ENCODE results near the gene FOXN1.
A peak's percentile ranks its signal among the peaks of the same experiment; 100 is the strongest.

The FOXN1 gene

GRCh38 chr17:28485049-28485448, 21.1 kb upstream of the FOXN1 start:
- no peak overlapping the region for H2BK5ac ChIP-seq (ENCODE audit: low read depth, low read length, poor library complexity)
- H2AK5ac ChIP-seq (ENCODE audit: low read length) = no peak overlapping the region
- peak overlapping the region; percentile 28 for H3K9ac ChIP-seq (ENCODE audit: low read length)
- H3K4me3 ChIP-seq (ENCODE audit: low read depth, low read length) = no peak overlapping the region
- H4K91ac ChIP-seq (ENCODE audit: low read depth, low read length) = no peak overlapping the region
- no peaks in the 10 kb centered on the region for H3K79me1 ChIP-seq (ENCODE audit: low read length)
- no peak overlapping the region for H2BK120ac ChIP-seq (ENCODE audit: insufficient read depth, low read length, poor library complexity)
- no peak overlapping the region for H3K27ac ChIP-seq (ENCODE audit: low read depth, low read length)
- H4K12ac ChIP-seq (ENCODE audit: low read depth, low read length) = no peak overlapping the region
- no peak overlapping the region for H4K8ac ChIP-seq (ENCODE audit: low read depth, low read length)
- no peak for DNase-seq
- H3K27me3 ChIP-seq (ENCODE audit: insufficient read depth, low read length) = no peaks in the 10 kb centered on the region
- H3K14ac ChIP-seq (ENCODE audit: low read length) = no peak overlapping the region
- H2AFZ ChIP-seq (ENCODE audit: insufficient read depth, low read length, poor library complexity) = no peak overlapping the region
- no CpG with 5 or more reads among the region's 3 CpGs for WGBS (ENCODE audit: extremely low coverage, insufficient coverage, insufficient read length)
- no peaks in the 10 kb centered on the region for H3K36me3 ChIP-seq (ENCODE audit: control insufficient read depth in 1 of 2, insufficient read depth in 2 of 2, low read length in 2 of 2)
- peaks cover 0 to 3% of the 10 kb centered on the region in 2 experiments for H3K4me1 ChIP-seq (ENCODE audit: control insufficient read depth in 1 of 2, insufficient read depth in 2 of 2, low read length in 2 of 2)
- no peak overlapping the region for H3K4ac ChIP-seq (ENCODE audit: low read depth, low read length)
- H3K9me3 ChIP-seq (ENCODE audit: insufficient read depth, low read depth, low read length) = no peaks in the 10 kb centered on the region
- H3K18ac ChIP-seq (ENCODE audit: low read length) = no peak overlapping the region
- H3K23ac ChIP-seq (ENCODE audit: low read length) = no peak overlapping the region
- H2BK12ac ChIP-seq (ENCODE audit: low read length) = no peak overlapping the region
- H3K79me2 ChIP-seq (ENCODE audit: control insufficient read depth, insufficient read depth, low read length, poor library complexity) = no peaks in the 10 kb centered on the region
- H3K4me2 ChIP-seq (ENCODE audit: low read length) = no peak overlapping the region

GRCh38 chr17:28487881-28488532, 18.1 kb upstream of the FOXN1 start:
- WGBS (ENCODE audit: extremely low coverage, insufficient coverage, insufficient read length) = no CpG with 5 or more reads among the region's 5 CpGs
- H4K91ac ChIP-seq (ENCODE audit: low read depth, low read length) = no peak overlapping the region

GRCh38 chr17:28488533-28489276, 17.4 kb upstream of the FOXN1 start:
- Histone ChIP-seq H3K9me3 (ENCODE audit: insufficient read depth, low read depth, low read length) (peaks cover 2% of the 10 kb centered on the region), H3K9ac (ENCODE audit: low read length) (no peak overlapping the region), H3K36me3 (ENCODE audit: control insufficient read depth in 1 of 2, insufficient read depth in 2 of 2, low read length in 2 of 2) (no peaks in the 10 kb centered on the region), H2AK5ac (ENCODE audit: low read length) (no peak overlapping the region), H3K23ac (ENCODE audit: low read length) (no peak overlapping the region), H3K79me2 (ENCODE audit: control insufficient read depth, insufficient read depth, low read length, poor library complexity) (no peaks in the 10 kb centered on the region), H3K4ac (ENCODE audit: low read depth, low read length) (no peak overlapping the region), H2BK120ac (ENCODE audit: insufficient read depth, low read length, poor library complexity) (no peak overlapping the region), H2BK5ac (ENCODE audit: low read depth, low read length, poor library complexity) (no peak overlapping the region), H3K4me1 (ENCODE audit: control insufficient read depth in 1 of 2, insufficient read depth in 2 of 2, low read length in 2 of 2) (no peaks in the 10 kb centered on the region), H3K4me3 (ENCODE audit: low read depth, low read length) (no peak overlapping the region), H2AFZ (ENCODE audit: insufficient read depth, low read length, poor library complexity) (no peak overlapping the region), H3K27ac (ENCODE audit: low read depth, low read length) (no peak overlapping the region), H2BK12ac (ENCODE audit: low read length) (no peak overlapping the region), H4K8ac (ENCODE audit: low read depth, low read length) (no peak overlapping the region), H3K4me2 (ENCODE audit: low read length) (no peak overlapping the region), H4K12ac (ENCODE audit: low read depth, low read length) (no peak overlapping the region), H4K91ac (ENCODE audit: low read depth, low read length) (no peak overlapping the region), H3K18ac (ENCODE audit: low read length) (no peak overlapping the region), H3K79me1 (ENCODE audit: low read length) (no peaks in the 10 kb centered on the region), H3K27me3 (ENCODE audit: insufficient read depth, low read length) (no peaks in the 10 kb centered on the region), H3K14ac (ENCODE audit: low read length) (no peak overlapping the region)
- no CpG with 5 or more reads among the region's 7 CpGs for WGBS (ENCODE audit: extremely low coverage, insufficient coverage, insufficient read length)
- DNase-seq = no peak

More at GRCh38 chr17:28487881-28488532, 18.1 kb upstream of the FOXN1 start:
- no peak overlapping the region for H4K12ac ChIP-seq (ENCODE audit: low read depth, low read length)
- H3K4me2 ChIP-seq (ENCODE audit: low read length) = no peak overlapping the region
- no peak overlapping the region for H4K8ac ChIP-seq (ENCODE audit: low read depth, low read length)
- H3K27ac ChIP-seq (ENCODE audit: low read depth, low read length) = no peak overlapping the region
- no peak overlapping the region for H3K4me3 ChIP-seq (ENCODE audit: low read depth, low read length)
- no peak overlapping the region for H2BK120ac ChIP-seq (ENCODE audit: insufficient read depth, low read length, poor library complexity)
- H2BK12ac ChIP-seq (ENCODE audit: low read length) = no peak overlapping the region
- no peak overlapping the region for H3K23ac ChIP-seq (ENCODE audit: low read length)
- H3K79me2 ChIP-seq (ENCODE audit: control insufficient read depth, insufficient read depth, low read length, poor library complexity) = no peaks in the 10 kb centered on the region
- no peak overlapping the region for H2AK5ac ChIP-seq (ENCODE audit: low read length)
- no peaks in the 10 kb centered on the region for H3K27me3 ChIP-seq (ENCODE audit: insufficient read depth, low read length)
- H2AFZ ChIP-seq (ENCODE audit: insufficient read depth, low read length, poor library complexity) = no peak overlapping the region
- H3K4me1 ChIP-seq (ENCODE audit: control insufficient read depth in 1 of 2, insufficient read depth in 2 of 2, low read length in 2 of 2) = no peaks in the 10 kb centered on the region
- H3K79me1 ChIP-seq (ENCODE audit: low read length) = no peaks in the 10 kb centered on the region
- H3K14ac ChIP-seq (ENCODE audit: low read length) = no peak overlapping the region
- no peak overlapping the region for H3K18ac ChIP-seq (ENCODE audit: low read length)
- H3K4ac ChIP-seq (ENCODE audit: low read depth, low read length) = no peak overlapping the region
- H2BK5ac ChIP-seq (ENCODE audit: low read depth, low read length, poor library complexity) = no peak overlapping the region
- no peaks in the 10 kb centered on the region for H3K36me3 ChIP-seq (ENCODE audit: control insufficient read depth in 1 of 2, insufficient read depth in 2 of 2, low read length in 2 of 2)
- DNase-seq = no peak
- peaks cover 2% of the 10 kb centered on the region for H3K9me3 ChIP-seq (ENCODE audit: insufficient read depth, low read depth, low read length)
- no peak overlapping the region for H3K9ac ChIP-seq (ENCODE audit: low read length)

GRCh38 chr17:28491286-28491685, 14.9 kb upstream of the FOXN1 start:
- Histone ChIP-seq H3K9me3 (ENCODE audit: insufficient read depth, low read depth, low read length) (peaks cover 2% of the 10 kb centered on the region), H3K79me1 (ENCODE audit: low read length) (no peaks in the 10 kb centered on the region), H2BK120ac (ENCODE audit: insufficient read depth, low read length, poor library complexity) (no peak overlapping the region), H3K36me3 (ENCODE audit: control insufficient read depth in 1 of 2, insufficient read depth in 2 of 2, low read length in 2 of 2) (no peaks in the 10 kb centered on the region), H2AK5ac (ENCODE audit: low read length) (no peak overlapping the region), H3K18ac (ENCODE audit: low read length) (no peak overlapping the region), H3K23ac (ENCODE audit: low read length) (no peak overlapping the region), H3K4me2 (ENCODE audit: low read length) (no peak overlapping the region), H3K4ac (ENCODE audit: low read depth, low read length) (no peak overlapping the region), H3K27ac (ENCODE audit: low read depth, low read length) (no peak overlapping the region), H2BK5ac (ENCODE audit: low read depth, low read length, poor library complexity) (no peak overlapping the region), H3K14ac (ENCODE audit: low read length) (no peak overlapping the region), H2AFZ (ENCODE audit: insufficient read depth, low read length, poor library complexity) (no peak overlapping the region), H4K8ac (ENCODE audit: low read depth, low read length) (no peak overlapping the region), H2BK12ac (ENCODE audit: low read length) (no peak overlapping the region), H3K27me3 (ENCODE audit: insufficient read depth, low read length) (no peaks in the 10 kb centered on the region), H3K9ac (ENCODE audit: low read length) (no peak overlapping the region), H3K4me3 (ENCODE audit: low read depth, low read length) (no peak overlapping the region), H3K4me1 (ENCODE audit: control insufficient read depth in 1 of 2, insufficient read depth in 2 of 2, low read length in 2 of 2) (no peaks in the 10 kb centered on the region), H4K12ac (ENCODE audit: low read depth, low read length) (no peak overlapping the region), H3K79me2 (ENCODE audit: control insufficient read depth, insufficient read depth, low read length, poor library complexity) (no peaks in the 10 kb centered on the region), H4K91ac (ENCODE audit: low read depth, low read length) (no peak overlapping the region)
- DNase-seq = no peak
- WGBS (ENCODE audit: extremely low coverage, insufficient coverage, insufficient read length) = no CpG with 5 or more reads among the region's 11 CpGs

All from trophoblast cell (in vitro differentiated cells and primary cell).